WI38 (cell line): ENCODE results near the gene SFXN3.

Experiments used
- H3K4me3 ChIP-seq: 2 replicates; pipeline ENCODE4 v1.5.1; 2011; ENCODE audit warnings: low read depth, mild to moderate bottlenecking, control low read depth, low read length
- TF ChIP-seq, protein P1 (sequence below): IDR thresholded peaks from 2 replicates; pipeline ENCODE4 v1.5.1; 2012; ENCODE audit warnings: low read depth, mild to moderate bottlenecking, control low read depth, low read length

SFXN3 gene, protein sequence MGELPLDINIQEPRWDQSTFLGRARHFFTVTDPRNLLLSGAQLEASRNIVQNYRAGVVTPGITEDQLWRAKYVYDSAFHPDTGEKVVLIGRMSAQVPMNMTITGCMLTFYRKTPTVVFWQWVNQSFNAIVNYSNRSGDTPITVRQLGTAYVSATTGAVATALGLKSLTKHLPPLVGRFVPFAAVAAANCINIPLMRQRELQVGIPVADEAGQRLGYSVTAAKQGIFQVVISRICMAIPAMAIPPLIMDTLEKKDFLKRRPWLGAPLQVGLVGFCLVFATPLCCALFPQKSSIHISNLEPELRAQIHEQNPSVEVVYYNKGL

DNA sequence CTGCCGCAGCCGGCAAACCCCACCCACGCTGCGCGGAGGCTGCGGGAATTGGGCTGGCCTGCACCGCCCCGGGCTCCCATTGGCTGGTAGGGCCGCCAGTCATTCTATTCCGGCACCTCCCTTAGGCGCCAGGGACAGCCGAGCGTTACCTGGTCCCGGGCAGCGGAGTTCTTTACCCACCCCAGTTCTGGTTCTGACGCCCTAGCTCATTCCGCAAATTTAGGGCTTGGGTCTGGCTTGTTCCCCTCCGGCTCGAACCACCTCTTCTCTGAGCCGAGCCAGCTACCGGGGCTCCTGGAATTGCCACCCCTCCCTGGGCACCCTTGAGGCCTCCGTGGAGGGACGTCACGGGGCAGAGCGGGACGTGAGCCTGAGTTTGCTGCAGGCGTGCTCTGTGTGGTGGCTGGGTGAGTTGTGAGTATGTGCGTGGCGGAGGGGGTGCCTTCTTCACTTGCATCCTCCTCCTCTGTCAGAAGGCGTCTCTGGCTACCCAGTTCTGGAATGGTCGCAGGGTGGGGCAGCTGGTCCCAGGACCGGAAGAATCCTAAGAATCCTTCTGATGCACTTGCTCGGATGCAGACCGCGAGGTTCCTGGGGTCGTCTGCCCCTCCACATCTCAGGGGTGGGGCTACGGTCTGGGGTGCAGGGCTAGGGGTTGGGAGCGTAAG lies at the start of gene SFXN3, which contains the start of gene PDZD7:
Gene SFXN3, plus strand, starts transcription at position 107 of the 668 bp plus-strand sequence. CDS start 3,461 bp downstream, outside the sequence.
Gene PDZD7, minus strand, starts transcription at position 2 of the 668 bp plus-strand sequence. CDS start 910 bp downstream, outside the sequence.
- TF ChIP-seq, protein P1, sequence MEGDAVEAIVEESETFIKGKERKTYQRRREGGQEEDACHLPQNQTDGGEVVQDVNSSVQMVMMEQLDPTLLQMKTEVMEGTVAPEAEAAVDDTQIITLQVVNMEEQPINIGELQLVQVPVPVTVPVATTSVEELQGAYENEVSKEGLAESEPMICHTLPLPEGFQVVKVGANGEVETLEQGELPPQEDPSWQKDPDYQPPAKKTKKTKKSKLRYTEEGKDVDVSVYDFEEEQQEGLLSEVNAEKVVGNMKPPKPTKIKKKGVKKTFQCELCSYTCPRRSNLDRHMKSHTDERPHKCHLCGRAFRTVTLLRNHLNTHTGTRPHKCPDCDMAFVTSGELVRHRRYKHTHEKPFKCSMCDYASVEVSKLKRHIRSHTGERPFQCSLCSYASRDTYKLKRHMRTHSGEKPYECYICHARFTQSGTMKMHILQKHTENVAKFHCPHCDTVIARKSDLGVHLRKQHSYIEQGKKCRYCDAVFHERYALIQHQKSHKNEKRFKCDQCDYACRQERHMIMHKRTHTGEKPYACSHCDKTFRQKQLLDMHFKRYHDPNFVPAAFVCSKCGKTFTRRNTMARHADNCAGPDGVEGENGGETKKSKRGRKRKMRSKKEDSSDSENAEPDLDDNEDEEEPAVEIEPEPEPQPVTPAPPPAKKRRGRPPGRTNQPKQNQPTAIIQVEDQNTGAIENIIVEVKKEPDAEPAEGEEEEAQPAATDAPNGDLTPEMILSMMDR = no peak
- H3K4me3 ChIP-seq = peak within 1 kb of the TSS; percentile 95

DNA sequence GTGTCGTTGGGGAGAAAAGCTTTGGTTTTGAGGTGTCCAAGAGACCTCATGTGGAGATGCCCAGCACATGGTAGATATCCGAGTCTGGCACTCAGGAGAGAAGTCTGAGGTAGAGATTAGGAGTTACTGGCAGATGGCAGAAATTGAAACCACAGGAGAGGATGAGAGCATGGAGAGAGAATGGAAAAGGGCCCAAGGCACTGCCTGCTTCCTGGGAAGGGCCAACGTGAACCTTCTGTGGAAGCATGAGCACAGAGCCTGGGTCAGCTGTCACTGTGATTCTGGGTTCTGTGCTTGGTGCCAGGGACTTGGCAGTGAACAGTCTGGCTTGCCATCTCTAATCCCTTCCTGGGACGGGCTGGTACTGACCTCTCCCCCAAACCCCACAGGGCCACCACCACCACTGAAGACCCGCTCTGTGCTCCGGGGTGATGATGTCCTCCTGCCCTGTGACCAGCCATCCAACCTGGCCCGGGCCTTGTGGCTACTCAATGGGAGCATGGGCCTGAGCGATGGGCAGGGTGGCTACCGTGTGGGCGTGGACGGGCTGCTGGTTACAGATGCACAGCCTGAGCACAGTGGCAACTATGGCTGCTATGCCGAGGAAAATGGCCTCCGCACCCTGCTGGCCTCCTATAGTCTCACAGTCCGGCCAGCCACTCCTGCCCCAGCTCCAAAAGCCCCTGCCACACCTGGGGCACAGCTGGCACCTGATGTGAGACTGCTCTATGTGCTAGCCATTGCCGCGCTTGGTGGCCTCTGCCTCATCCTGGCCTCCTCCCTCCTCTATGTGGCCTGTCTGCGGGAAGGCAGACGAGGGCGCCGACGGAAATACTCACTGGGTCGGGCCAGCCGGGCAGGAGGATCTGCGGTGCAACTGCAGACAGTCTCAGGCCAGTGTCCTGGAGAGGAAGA lies 47.9 kb upstream of the SFXN3 start:
- TF ChIP-seq, protein P1 = no peak
- no peak overlapping the region for H3K4me3 ChIP-seq

DNA sequence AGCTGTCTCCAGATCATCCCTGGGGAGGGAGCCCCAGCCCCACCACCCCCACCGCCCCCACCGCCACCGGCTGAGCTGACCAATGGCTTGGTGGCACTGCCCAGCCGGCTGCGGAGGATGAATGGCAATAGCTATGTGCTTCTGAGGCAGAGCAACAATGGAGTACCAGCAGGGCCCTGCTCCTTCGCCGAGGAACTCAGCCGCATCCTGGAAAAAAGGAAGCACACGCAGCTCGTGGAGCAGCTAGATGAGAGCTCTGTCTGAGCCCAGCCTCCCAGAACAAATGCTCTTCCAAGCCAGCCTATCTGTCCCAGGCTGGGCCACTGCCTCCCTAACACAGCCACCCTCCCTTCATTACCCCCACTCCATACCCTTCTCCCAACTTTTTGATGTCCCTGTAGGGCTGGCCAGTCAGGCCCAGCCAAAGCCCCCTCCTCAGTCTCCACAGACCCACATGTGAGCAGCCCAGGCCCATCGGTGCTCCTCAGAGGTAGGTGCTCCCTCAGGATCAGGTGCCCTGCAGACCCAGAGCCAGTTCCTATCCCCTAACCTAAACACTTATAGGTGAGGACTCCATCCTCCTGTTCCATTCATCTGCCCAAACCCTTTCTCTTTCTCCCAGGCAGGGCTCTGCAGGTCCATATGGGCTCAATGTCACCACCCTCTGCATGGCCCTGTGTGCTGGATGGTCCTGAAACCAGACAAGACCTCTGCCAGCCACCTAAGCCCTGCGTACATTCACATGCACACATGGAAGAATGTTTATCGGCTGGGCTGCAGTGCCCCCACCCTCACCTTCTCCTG lies 47.0 kb upstream of the SFXN3 start:
- no peak overlapping the region for H3K4me3 ChIP-seq
- TF ChIP-seq, protein P1 = no peak

DNA sequence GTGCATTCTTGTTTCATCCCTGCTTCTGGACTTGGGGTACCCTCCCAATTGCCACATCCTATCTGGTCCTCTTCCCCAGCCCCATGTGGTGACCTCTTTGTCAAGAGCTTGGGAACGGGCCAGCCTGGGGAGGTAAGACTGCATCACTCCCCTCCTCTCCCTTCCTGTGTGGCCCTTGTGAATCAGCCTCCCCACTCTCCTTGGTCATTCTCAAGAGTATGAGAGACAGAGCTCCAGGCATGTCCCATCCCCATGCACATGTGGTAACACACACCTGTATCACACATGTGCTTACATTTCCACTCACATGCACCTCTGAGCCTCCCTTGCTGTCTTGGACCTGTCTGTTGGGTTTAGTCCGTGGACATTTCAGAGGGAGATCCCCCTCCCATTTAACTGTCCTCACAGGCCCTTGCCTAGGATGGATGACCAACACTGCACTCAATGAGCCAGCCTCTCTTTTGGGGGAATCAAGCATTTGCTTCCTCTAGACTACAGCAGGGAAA lies 46.3 kb upstream of the SFXN3 start:
- TF ChIP-seq, protein P1 = no peak
- no peak overlapping the region for H3K4me3 ChIP-seq

DNA sequence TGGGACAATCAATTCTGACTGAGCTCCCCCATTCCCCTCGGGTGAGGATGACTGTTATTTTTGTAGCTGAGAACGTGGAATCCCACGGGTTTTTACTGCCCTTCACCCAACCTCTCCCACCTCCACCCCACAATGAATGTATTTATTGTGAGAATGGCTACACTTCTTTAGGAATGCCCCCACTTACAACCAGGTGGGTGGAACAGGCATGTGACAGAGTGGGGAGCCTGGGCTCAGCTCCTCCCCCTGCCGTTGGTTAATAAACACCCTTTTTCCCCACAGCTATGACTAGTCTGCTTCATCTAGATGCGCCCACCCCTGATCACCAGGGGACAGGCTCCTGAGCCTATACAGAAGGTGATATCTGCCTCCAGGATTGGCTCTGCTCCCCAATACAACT lies 45.7 kb upstream of the SFXN3 start:
- TF ChIP-seq, protein P1 = no peak
- no peak overlapping the region for H3K4me3 ChIP-seq

DNA sequence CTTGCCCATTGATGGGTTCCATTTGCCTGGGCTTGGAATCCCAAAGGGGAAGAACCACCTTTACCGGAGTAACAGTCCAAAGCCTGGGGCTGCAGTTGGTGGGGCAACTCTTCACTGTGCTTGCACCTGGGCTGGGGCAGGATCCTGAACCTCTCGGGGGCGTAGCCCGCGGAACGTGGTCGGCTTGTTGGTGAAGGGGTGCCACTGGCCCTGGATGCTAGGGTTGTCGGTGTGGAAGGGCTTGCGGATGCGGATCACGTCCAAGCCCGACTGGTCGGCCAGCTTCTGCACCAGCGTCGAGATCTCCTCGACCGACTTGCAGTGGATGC lies 44.4 kb upstream of the SFXN3 start:
- TF ChIP-seq, protein P1 = no peak
- peak overlapping the region; percentile 94 for H3K4me3 ChIP-seq
